Vagina (tissue), 2 donors: ENCODE data around the gene ELMOD1. TPM values are rescaled to one million over a fixed set of nuclear protein-coding genes. Genes with fewer than 3 reads are reported as not detected.

Experiments
- DNase-seq, 2 donors: peaks; one replicate each; pipeline ENCODE4 v3.0.0-alpha.2; 2017; ENCODE audit errors: extremely low spot score in 2 of 2
- H3K27ac ChIP-seq: fragments of 200-600 bp; sonication (generic); one replicate; pipeline ENCODE4 v1.5.1; 2019
- H3K27me3 ChIP-seq: fragments of 200-600 bp; sonication (generic); one replicate; pipeline ENCODE4 v1.5.1; 2019
- H3K36me3 ChIP-seq, 2 donors: fragments of 200-600 bp; sonication (generic); one replicate each; pipeline ENCODE4 v1.5.1; 2017 to 2019
- H3K4me1 ChIP-seq: fragments of 200-600 bp; sonication (generic); one replicate; pipeline ENCODE4 v1.5.1; 2019
- H3K4me3 ChIP-seq, 2 donors: fragments of 200-600 bp; sonication (generic); 1 replicate in 1 of 2; 2 replicates in 1 of 2; pipeline ENCODE4 v1.5.1; 2016 to 2019
- H3K9me3 ChIP-seq: fragments of 200-600 bp; sonication (generic); one replicate; pipeline ENCODE4 v1.5.1; 2019
- POLR2A ChIP-seq, 2 donors: fragments of 450-650 bp; IDR thresholded peaks; one replicate each; pipeline ENCODE4 v1.6.1; 2017; ENCODE audit warnings: antibody characterized with exemption in 2 of 2, mild to moderate bottlenecking in 2 of 2, moderate library complexity in 2 of 2
- POLR2AphosphoS5 ChIP-seq, 2 donors: sonication (generic); formaldehyde crosslinking; IDR thresholded peaks; one replicate each; pipeline ENCODE4 v1.9.0; 2017; ENCODE audit warnings: antibody characterized with exemption in 2 of 2, mild to moderate bottlenecking in 2 of 2, low read depth in 1 of 2; ENCODE audit not compliant: insufficient read depth in 1 of 2
- intact Hi-C: fragments of 100-400 bp; cut with DNase I; formaldehyde crosslinking; loops from one replicate; pipeline ENCODE4 v1.15.1; 2023
- total RNA-seq: library from RNA; depleted of rRNA; stranded (reverse); fragments of >200 nt; gene quantifications from one replicate; pipeline ENCODE4 v1.2.3, GENCODE V29; 2016
- TF ChIP-seq, protein P1 (sequence below), 3 experiments: fragments of 450-650 bp in 2 of 3; fragments of 200-600 bp in 1 of 3; sonication (generic) in 1 of 3; IDR thresholded peaks; one replicate each; pipeline ENCODE4 v1.5.1; 2017 to 2019; ENCODE audit warnings: antibody characterized with exemption in 3 of 3, mild to moderate bottlenecking in 2 of 3, moderate library complexity in 2 of 3

The ELMOD1 gene
- total RNA-seq, 1 donor from 2014 or later: not detected

DNA sequence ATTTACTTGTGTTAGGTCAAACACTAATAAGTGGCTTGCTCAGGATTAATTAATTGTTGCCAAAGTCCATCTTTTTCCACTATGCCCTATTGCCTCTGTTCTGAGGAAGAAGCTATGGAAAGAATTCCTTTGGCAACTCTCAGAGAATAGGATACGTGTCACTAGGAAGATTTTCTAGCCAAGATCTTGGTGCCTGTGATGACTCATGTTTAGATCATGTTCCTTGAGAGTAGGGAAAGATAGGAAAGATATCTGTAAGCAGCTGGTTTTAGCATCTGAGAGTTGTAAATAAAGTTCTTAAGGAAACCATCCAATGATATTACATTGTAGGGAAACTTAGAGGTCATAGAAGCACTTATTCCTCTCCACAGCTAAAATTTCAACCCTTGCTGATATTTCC, 105.2 kb downstream of the ELMOD1 start:
- H3K4me1 ChIP-seq: no peaks in the 10 kb centered on the region
- H3K27me3 ChIP-seq: no peaks in the 10 kb centered on the region
- DNase-seq: no peak
- no peak overlapping the region for H3K4me3 ChIP-seq
- no peak overlapping the region for H3K27ac ChIP-seq
- intact Hi-C loops: no loop called here
- TF ChIP-seq POLR2AphosphoS5 (IDR thresholded peaks at IDR 0.05; ENCODE audit: insufficient read depth in 1 of 2, low read depth in 1 of 2) (no peak), POLR2A (IDR thresholded peaks at IDR 0.05) (no peak)
- TF ChIP-seq, protein P1, sequence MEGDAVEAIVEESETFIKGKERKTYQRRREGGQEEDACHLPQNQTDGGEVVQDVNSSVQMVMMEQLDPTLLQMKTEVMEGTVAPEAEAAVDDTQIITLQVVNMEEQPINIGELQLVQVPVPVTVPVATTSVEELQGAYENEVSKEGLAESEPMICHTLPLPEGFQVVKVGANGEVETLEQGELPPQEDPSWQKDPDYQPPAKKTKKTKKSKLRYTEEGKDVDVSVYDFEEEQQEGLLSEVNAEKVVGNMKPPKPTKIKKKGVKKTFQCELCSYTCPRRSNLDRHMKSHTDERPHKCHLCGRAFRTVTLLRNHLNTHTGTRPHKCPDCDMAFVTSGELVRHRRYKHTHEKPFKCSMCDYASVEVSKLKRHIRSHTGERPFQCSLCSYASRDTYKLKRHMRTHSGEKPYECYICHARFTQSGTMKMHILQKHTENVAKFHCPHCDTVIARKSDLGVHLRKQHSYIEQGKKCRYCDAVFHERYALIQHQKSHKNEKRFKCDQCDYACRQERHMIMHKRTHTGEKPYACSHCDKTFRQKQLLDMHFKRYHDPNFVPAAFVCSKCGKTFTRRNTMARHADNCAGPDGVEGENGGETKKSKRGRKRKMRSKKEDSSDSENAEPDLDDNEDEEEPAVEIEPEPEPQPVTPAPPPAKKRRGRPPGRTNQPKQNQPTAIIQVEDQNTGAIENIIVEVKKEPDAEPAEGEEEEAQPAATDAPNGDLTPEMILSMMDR (IDR thresholded peaks at IDR 0.05): no peak
- no peaks in the 10 kb centered on the region for H3K9me3 ChIP-seq
- no peaks in the 10 kb centered on the region for H3K36me3 ChIP-seq

DNA sequence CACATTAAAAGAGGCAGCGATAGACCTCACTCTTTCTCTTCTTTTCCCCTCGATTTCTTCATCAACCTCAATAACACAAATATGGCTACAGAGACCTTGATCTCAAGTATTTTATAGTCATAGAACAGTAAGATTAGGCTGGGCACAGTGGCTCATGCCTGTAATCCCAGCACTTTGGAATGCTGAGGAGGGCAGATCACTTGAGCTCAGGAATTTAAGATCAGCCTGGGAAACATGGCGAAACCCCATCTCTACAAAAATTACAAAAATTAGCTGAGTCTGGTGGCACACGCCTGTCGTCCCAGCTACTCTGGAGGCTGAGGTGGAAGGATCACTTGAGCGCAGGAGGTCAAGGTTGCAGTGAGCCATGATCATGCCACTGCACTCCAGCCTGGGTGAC, 106.3 kb downstream of the ELMOD1 start:
- Histone ChIP-seq H3K4me1 (no peaks in the 10 kb centered on the region), H3K9me3 (no peaks in the 10 kb centered on the region), H3K27ac (no peak overlapping the region), H3K36me3 (no peaks in the 10 kb centered on the region), H3K27me3 (no peaks in the 10 kb centered on the region), H3K4me3 (no peak overlapping the region)
- TF ChIP-seq POLR2A (IDR thresholded peaks at IDR 0.05): no peak
- intact Hi-C loops: no loop called here
- no peak for DNase-seq

DNA sequence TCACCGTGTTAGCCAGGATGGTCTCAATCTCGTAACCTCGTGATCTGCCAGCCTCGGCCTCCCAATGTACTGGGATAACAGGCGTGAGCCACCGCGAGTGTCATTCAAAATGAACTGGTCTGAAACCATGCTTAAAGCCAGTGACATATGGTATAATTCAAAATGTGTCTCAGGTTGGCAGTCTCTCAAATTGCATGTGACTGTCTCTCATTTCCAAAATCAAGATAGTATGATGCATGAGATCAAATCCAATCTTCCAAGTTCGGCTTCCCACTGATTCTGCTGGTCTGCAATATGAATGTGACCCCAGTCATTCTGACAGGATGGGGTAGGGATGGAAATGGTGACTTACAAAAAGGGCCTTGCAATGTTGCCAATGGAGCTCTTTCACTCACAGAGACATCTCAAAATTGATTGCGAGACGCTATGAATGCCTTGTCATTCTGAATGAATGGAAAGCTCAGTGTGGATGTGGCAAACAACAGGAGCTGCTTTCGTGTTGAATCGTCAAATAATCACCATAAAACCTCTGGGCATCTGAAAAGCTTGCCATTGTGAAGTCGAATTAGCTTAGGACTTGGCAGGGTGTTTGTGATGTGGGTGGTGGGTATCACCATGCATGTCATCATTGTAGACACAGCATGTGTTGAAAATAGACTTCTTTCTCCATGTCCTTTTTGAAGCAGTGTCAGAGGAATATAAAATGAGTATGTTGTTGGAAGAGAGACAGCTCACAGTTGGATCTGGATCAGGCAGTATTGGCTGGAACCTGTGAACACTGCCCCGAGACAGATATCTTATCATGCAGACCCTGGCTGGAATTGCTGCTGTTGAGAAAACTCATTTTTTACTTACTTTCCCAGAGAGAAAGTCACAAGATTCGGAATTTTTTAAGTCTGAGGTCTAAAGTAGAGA, 108.7 kb downstream of the ELMOD1 start:
- TF ChIP-seq, protein P1 (IDR thresholded peaks at IDR 0.05): no peak
- TF ChIP-seq POLR2AphosphoS5 (IDR thresholded peaks at IDR 0.05; ENCODE audit: insufficient read depth in 1 of 2, low read depth in 1 of 2) (no peak), POLR2A (IDR thresholded peaks at IDR 0.05) (no peak)
- Histone ChIP-seq H3K36me3 (no peaks in the 10 kb centered on the region), H3K9me3 (no peaks in the 10 kb centered on the region), H3K4me1 (no peaks in the 10 kb centered on the region), H3K27ac (no peak overlapping the region), H3K27me3 (no peaks in the 10 kb centered on the region), H3K4me3 (no peak overlapping the region)
- DNase-seq: no peak
- intact Hi-C loops: no loop called here

DNA sequence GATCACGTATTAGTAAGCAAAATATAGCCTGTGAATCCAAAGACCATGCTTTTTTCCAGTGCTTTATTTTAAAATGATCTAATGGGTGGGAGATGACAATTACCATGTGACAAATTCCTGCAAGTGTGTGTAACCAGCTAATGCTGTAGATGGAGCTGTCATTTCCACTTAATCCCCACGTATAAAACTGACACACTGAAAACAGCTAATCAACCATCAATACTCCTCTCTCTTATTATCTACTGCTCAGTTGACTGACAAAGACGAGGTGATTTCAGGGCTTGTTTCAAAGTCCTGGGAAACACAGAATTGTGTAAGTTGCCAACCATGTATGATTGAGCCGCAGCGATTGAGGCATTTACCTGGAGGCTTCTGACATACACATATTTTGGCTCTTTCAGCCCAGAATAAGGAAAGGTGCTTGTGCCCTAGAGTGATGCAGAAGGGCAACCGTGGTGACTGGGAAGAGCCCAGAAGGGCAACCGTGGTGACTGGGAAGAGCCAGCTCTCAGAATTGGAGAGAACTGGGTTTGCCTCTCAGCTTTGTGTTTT, 111.2 kb downstream of the ELMOD1 start:
- intact Hi-C loops: no loop called here
- TF ChIP-seq POLR2A (IDR thresholded peaks at IDR 0.05): no peak
- TF ChIP-seq POLR2AphosphoS5 (IDR thresholded peaks at IDR 0.05; ENCODE audit: insufficient read depth in 1 of 2, low read depth in 1 of 2): no peak
- TF ChIP-seq, protein P1 (IDR thresholded peaks at IDR 0.05): no peak

DNA sequence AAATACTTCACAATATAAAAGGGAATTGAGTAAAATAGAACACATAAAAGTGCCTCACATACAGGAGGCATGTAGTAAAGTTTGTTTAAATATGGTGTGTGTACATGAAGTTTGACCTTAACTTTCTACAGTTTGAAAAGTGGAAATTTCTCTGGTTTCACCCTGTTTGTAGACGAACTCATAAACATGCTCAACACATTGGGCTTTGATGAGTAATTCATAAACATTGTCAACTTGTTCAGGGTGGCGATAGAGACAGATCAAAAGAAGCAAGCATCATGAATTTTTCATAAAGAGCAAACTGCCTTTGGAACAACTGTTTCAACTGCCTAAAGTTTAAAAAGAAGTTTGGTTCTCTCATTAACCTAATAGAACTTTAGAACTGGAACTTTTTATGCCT, 111.8 kb downstream of the ELMOD1 start:
- Histone ChIP-seq H3K4me1 (no peaks in the 10 kb centered on the region), H3K4me3 (no peak overlapping the region), H3K9me3 (no peaks in the 10 kb centered on the region), H3K27me3 (no peaks in the 10 kb centered on the region), H3K27ac (no peak overlapping the region), H3K36me3 (no peaks in the 10 kb centered on the region)
- intact Hi-C loops: no loop called here
- TF ChIP-seq POLR2AphosphoS5 (IDR thresholded peaks at IDR 0.05; ENCODE audit: insufficient read depth in 1 of 2, low read depth in 1 of 2) (no peak), POLR2A (IDR thresholded peaks at IDR 0.05) (no peak)
- TF ChIP-seq, protein P1 (IDR thresholded peaks at IDR 0.05): no peak
- DNase-seq: no peak

More for the DNA sequence above, 111.2 kb downstream of the ELMOD1 start:
- Histone ChIP-seq H3K27me3 (no peaks in the 10 kb centered on the region), H3K4me3 (no peak overlapping the region), H3K27ac (no peak overlapping the region), H3K9me3 (no peaks in the 10 kb centered on the region), H3K36me3 (no peaks in the 10 kb centered on the region), H3K4me1 (no peaks in the 10 kb centered on the region)
- no peak for DNase-seq
